GM18858 (cell line): ENCODE results near the gene LRRC37A3.
A peak's percentile ranks its signal among the peaks of the same experiment; 100 is the strongest.
"Not testable (repeated sequence)": the region's sequence is repeated elsewhere in the genome, so short reads cannot be mapped to it uniquely, and the experiment has no call there.

ENCODE experiments used
- ATAC-seq: cut with Tn5 transposase; IDR thresholded peaks from one replicate; pipeline ENCODE4 v1.9.1; 2021; ENCODE audit not compliant: unreplicated experiment

LRRC37A3 gene

DNA sequence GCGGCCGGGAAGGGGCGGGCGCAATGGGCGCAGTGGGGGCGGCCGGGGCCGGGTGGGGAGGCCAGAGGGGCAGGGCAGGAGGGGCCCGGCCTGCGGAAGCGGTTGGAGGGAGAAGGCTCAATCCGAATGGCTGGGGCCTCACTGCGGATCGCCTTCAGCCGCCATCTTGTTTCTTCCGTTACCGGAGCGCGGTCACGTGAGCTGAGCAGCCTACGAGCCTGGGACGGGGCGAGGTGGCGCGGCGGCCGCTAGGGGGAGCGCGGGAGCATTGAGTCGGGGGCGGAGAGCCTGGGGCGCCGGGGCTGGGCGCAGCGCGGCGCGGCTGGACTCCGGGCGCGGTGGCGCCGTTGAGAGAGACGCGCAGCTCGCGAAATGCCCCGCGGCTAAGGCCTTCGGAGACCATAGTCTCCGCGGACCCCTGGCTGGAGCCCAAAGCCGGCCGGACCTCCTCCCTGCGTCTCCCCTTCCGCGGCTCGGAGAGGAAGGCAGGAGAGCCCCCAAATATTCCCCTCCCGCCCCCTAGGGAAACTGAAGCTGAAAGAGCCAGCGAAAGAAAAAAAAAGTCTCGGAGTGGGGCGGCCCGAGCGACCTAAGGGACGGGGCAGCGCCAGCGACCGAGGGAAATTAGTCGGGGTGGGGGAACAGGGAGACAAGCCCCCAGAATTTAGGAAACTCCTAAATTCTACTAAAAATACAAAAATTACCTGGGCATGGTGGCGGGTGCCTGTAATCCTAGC lies at the start of gene LRRC37A3:
Gene LRRC37A3 (minus strand): TSS at position 190 of the 737 bp plus-strand sequence. CDS start 22,221 bp downstream, outside the sequence.
- ATAC-seq = peak; percentile 81

DNA sequence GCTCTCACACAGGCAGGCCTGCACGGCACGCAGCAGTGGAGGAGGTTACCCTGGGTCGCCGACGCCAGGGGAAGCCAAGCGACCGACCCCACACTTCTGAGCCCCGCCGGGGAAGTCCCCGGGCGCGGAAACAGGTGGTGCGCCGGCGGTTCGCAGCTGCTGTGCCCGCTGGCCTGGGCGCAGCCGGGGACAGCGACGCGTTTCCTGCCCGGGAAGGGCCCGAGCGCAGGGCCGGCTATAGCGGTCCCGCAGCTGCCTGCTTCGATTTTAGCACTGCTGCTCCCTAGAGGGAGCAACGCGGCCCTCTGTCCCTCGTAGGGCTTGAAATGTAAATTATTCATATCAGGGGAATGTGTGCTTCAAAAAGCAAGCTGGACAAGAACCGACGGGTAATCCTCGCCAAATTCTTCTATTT lies 46.6 kb upstream of the LRRC37A3 start:
- ATAC-seq = peak; percentile 86

DNA sequence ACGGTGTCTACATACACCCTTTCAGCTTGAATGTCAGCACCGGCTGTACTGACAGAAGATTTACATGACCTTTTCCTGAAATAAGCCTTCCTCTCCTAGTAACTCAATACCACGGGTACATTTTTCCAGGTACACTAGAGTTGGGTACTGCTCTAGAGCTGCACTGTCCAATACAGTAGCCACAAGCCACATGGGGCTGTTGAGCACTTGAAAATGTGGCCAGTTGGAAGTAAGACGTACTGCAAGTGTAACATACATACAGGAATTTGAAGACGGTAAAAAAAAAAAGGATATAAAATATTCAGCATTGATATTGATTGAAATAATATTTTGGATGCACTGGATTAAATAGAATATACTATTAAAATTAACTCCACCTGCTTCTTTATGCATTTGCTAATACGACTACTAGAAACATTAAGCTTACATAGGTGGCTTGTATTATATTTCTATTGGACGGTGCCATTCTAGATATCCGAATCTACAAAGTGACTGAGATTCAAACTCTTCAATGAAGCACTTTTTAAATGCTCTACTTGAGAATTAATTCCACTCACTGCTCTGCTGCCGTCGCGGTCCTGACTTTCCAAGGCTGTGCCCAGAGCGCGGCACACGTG lies 46.1 kb upstream of the LRRC37A3 start:
- not testable (repeated sequence) for ATAC-seq

- ATAC-seq = no peak
Measured at GRCh38 chr17:64964796-64965195, 45.5 kb upstream of the LRRC37A3 start.

DNA sequence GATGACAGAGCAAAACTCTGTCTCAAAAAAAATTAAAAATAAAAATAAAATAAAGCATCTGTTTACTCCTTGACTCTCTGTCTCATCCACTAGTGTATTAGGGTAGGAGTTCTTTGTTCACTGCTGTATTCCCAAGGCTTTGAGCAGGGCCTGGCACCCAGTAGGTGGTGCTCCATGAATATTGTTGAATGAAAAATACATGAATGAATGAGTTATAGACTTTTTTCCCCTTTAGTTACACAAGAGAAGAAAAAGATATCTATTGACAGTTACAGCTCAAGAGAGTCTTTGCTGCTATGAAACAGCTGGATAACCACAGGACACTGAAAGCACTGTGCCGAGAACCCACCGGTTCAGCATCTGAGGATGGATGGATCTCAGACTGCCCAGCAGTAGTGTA lies 44.5 kb upstream of the LRRC37A3 start:
- not testable (repeated sequence) for ATAC-seq

GRCh38 chr17:64961563-64962378 lies 42.5 kb upstream of the LRRC37A3 start:
- not testable (repeated sequence) for ATAC-seq

- ATAC-seq = no peak
Measured at GRCh38 chr17:64951877-64952276, 32.6 kb upstream of the LRRC37A3 start.

GRCh38 chr17:64950871-64951270 lies 31.6 kb upstream of the LRRC37A3 start:
- no peak for ATAC-seq

DNA sequence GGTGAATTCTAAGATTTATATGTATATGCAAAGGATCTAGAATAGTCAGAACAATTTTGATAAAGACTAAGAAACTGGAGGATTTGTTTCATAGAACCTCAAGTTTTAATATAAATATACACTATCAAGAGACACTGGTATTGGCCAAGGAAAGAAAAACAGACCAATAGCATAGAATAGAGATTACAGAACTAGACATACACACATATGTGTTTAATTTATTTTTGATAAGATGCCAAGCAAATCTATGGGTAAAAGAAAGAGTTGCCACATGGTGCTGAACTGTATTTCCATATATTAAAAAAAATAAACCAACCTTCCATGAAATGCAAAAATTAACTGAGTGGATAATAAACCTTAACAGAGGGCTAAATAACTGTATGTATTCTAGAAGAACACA lies 27.9 kb upstream of the LRRC37A3 start:
- ATAC-seq = no peak

GRCh38 chr17:64941761-64942160 lies 22.5 kb upstream of the LRRC37A3 start:
- no peak for ATAC-seq

DNA sequence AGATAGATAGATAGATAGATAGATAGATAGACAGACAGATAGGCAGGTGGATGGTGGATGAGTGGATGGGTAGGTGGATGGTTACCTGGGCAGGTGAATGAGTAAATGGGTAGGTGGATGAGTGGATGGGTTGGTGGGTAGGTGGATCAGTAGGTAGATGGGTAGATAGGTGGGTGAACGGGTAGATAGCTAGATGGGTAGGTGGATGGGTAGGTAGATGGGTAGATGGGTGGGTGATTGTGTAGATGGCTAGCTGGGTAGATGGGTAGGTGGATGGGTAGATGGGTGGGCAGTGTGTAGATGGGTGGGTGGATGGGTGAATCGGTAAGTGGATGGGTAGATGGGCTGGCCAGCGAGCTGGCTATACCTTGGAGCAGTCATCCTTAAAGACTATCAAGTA lies 21.8 kb upstream of the LRRC37A3 start:
- ATAC-seq = no peak

- no peak for ATAC-seq
Measured at GRCh38 chr17:64940055-64940454, 20.8 kb upstream of the LRRC37A3 start.

DNA sequence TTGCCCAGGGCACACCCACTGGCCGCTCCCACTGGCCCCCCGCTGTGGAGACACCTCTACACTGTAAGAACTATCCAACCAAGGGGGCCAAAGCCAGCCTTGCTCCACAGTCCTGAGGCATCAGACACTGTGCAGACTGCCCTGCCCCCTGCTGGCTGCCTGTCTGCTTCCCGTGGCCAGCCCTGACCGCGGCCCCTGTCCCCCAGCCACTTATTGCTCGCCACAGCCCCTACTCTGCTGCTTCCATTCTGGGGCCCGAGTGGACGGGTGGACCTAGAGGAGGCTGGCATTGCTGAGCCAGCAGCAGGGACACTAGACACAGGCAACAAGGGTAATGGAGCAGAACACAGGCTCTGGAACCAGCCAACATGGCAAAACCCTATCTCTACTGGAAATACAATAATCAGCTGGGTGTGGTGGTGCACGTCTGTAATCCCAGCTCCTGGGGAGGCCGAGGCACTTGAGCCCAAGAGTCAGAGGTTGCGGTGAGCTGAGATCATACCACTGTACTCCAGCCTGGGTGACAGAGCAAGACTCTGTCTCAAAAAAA lies 19.7 kb upstream of the LRRC37A3 start:
- ATAC-seq = no peak

DNA sequence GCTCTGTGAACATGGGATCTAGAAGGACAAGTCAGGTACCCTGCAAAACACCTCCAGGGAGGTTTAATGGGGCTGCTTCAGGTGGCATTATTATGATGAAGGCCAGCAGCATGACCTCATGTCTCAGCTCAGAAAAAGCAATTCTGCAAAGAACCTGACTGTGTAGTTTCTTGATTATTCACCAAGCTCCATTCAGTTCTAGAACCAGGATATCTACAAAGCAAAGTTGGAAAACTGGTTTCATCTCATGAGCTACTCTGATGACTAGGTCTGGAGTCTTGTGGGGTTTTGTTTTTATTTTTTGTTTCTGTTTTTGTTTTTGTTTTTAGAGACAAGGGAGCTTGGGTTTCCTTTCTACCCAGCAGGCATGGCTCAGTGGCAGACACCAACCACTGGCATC lies 19.0 kb upstream of the LRRC37A3 start:
- no peak for ATAC-seq

DNA sequence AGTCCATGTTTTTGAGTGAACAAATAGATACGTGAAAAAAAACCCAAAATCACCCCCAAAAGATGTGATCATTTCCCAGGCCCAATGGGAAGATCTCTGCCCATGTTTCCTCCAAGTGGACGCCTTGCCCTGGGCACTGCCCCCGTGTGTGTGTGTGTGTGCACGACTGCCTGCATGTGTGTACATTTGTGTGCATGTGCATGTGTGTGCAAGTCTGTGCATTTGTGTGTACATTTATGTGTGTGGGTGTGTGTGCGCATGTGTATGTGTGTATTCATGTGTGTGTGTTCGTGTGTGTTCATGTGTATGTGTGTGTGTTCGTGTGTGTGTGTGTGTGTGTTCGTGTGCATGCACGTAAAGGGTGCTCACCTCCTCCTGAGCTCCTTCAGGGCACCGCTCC lies 16.8 kb upstream of the LRRC37A3 start:
- no peak for ATAC-seq

- not testable (repeated sequence) for ATAC-seq
Measured at GRCh38 chr17:64934284-64934778, 15.1 kb upstream of the LRRC37A3 start.

GRCh38 chr17:64932850-64933249 lies 13.6 kb upstream of the LRRC37A3 start:
- not testable (repeated sequence) for ATAC-seq

- not testable (repeated sequence) for ATAC-seq
Measured at GRCh38 chr17:64930374-64930773, 11.1 kb upstream of the LRRC37A3 start.

GRCh38 chr17:64929419-64930209 lies 10.3 kb upstream of the LRRC37A3 start:
- ATAC-seq = not testable (repeated sequence)

DNA sequence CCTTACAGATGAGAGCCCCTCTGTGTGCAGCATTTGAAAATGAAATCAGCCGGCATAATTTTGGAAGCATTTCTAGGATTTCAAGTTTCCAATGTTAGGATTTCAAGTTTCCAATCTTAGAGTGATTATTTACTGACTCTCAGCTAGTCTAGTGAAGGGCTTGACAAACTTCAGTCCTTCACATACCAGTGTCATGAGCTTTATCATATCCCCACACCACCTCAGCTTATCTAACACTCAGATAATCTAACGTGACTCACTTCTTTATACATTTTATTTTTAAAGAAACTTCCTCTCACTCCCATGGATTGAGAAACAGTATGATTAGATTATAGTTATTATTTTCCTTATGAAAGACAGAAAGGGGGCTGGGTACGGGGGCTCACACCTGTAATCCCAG lies 9.4 kb upstream of the LRRC37A3 start:
- not testable (repeated sequence) for ATAC-seq
